WTC11 (cell line): ENCODE data around the gene KDF1. TPM values are rescaled to one million over a fixed set of nuclear protein-coding genes. Genes with fewer than 3 reads are reported as not detected.

Experiments
- ATAC-seq: fragments of 200-7000 bp; cut with Tn5 transposase; 2 replicates; pipeline ENCODE4 v1.10.0; 2021; ENCODE audit warnings: mild to moderate bottlenecking, moderate library complexity
- CTCF ChIA-PET: fragments of 300-600 bp; sonication (Branson Sonifier 250); formaldehyde crosslinking; loops from one replicate; lab custom pipeline; 2021; ENCODE audit warnings: antibody characterized with exemption; lab: Charles Lee
- POLR2A ChIA-PET: fragments of 350-600 bp; sonication (Branson Sonifier 250); formaldehyde crosslinking; loops from one replicate; lab custom pipeline; 2021; ENCODE audit warnings: antibody characterized with exemption; lab: Charles Lee
- DNase-seq: peaks from one replicate; pipeline ENCODE4 v3.0.0; 2021; ENCODE audit warnings: low spot score
- H3K27ac Mint-ChIP-seq: 2 replicates; pipeline ENCODE4 v1.8.0; 2021; ENCODE audit warnings: mixed read lengths
- H3K27me3 Mint-ChIP-seq: 2 replicates; pipeline ENCODE4 v1.8.0; 2021; ENCODE audit warnings: low read depth, mild to moderate bottlenecking, moderate library complexity, mixed read lengths
- H3K36me3 Mint-ChIP-seq: 2 replicates; pipeline ENCODE4 v1.8.0; 2021; ENCODE audit warnings: mixed read lengths
- H3K4me1 Mint-ChIP-seq: 2 replicates; pipeline ENCODE4 v1.8.0; 2022; ENCODE audit warnings: mixed read lengths
- H3K4me3 Mint-ChIP-seq: 2 replicates; pipeline ENCODE4 v1.8.0; 2021; ENCODE audit warnings: mild to moderate bottlenecking, moderate library complexity, mixed read lengths
- H3K9me3 Mint-ChIP-seq: 2 replicates; pipeline ENCODE4 v1.8.0; 2021; ENCODE audit warnings: mixed read lengths
- AFF4 ChIP-seq: sonication (generic); formaldehyde crosslinking; IDR thresholded peaks from 2 replicates; pipeline ENCODE4 v1.8.1; 2023; ENCODE audit warnings: mild to moderate bottlenecking, missing genetic modification reagents, borderline replicate concordance
- ESRRA ChIP-seq: sonication (generic); formaldehyde crosslinking; IDR thresholded peaks from 2 replicates; pipeline ENCODE4 v1.8.1; 2022; ENCODE audit warnings: mild to moderate bottlenecking, missing genetic modification reagents, borderline replicate concordance
- GABPB1 ChIP-seq: sonication (generic); formaldehyde crosslinking; IDR thresholded peaks from 2 replicates; pipeline ENCODE4 v1.8.1; 2023; ENCODE audit warnings: mild to moderate bottlenecking, missing genetic modification reagents
- NFATC4 ChIP-seq: fragments of 250-450 bp; sonication (Bioruptor Pico); IDR thresholded peaks from 2 replicates; pipeline ENCODE4 v1.9.0; 2021; ENCODE audit warnings: mild to moderate bottlenecking
- RORB ChIP-seq: fragments of 250-450 bp; sonication (Bioruptor Pico); IDR thresholded peaks from 2 replicates; pipeline ENCODE4 v1.9.0; 2021; ENCODE audit warnings: mild to moderate bottlenecking
- SMAD4 ChIP-seq: sonication (generic); formaldehyde crosslinking; IDR thresholded peaks from 2 replicates; pipeline ENCODE4 v1.8.0; 2022; ENCODE audit warnings: mild to moderate bottlenecking, missing genetic modification reagents
- STAT6 ChIP-seq: sonication (generic); formaldehyde crosslinking; conservative IDR thresholded peaks from 2 replicates; pipeline ENCODE4 v1.8.1; 2023; ENCODE audit warnings: mild to moderate bottlenecking, low read depth, missing genetic modification reagents, moderate library complexity
- ZNF263 ChIP-seq: sonication (generic); formaldehyde crosslinking; IDR thresholded peaks from 2 replicates; pipeline ENCODE4 v1.8.1; 2022; ENCODE audit warnings: low read depth, mild to moderate bottlenecking, moderate library complexity, missing genetic modification reagents
- ZNF396 ChIP-seq: fragments of 250-450 bp; sonication (Bioruptor Pico); IDR thresholded peaks from 2 replicates; pipeline ENCODE4 v1.8.0; 2021; ENCODE audit warnings: mild to moderate bottlenecking, moderate library complexity, borderline replicate concordance
- ZNF671 ChIP-seq: fragments of 250-450 bp; sonication (Bioruptor Pico); IDR thresholded peaks from 2 replicates; pipeline ENCODE4 v1.8.0; 2021; ENCODE audit warnings: mild to moderate bottlenecking
- total RNA-seq: library from RNA; stranded (reverse); gene quantifications from 3 replicates; pipeline ENCODE4 v1.2.3, GENCODE V29; 2021
- TF ChIP-seq, protein P1 (sequence below): sonication (generic); formaldehyde crosslinking; IDR thresholded peaks from 2 replicates; pipeline ENCODE4 v1.8.0; 2023; ENCODE audit warnings: mild to moderate bottlenecking, missing genetic modification reagents
- TF ChIP-seq, protein P2 (sequence below): sonication (generic); formaldehyde crosslinking; IDR thresholded peaks from 2 replicates; pipeline ENCODE4 v1.8.1; 2022; ENCODE audit warnings: low read depth, mild to moderate bottlenecking, moderate library complexity, missing genetic modification reagents, borderline replicate concordance
- TF ChIP-seq, protein P3 (sequence below): fragments of 200-600 bp; IDR thresholded peaks from 2 replicates; pipeline ENCODE4 v1.8.0; 2022; ENCODE audit warnings: antibody characterized with exemption

The KDF1 gene
- total RNA-seq, 1 experiment from 2014 or later: 19.0 TPM

DNA sequence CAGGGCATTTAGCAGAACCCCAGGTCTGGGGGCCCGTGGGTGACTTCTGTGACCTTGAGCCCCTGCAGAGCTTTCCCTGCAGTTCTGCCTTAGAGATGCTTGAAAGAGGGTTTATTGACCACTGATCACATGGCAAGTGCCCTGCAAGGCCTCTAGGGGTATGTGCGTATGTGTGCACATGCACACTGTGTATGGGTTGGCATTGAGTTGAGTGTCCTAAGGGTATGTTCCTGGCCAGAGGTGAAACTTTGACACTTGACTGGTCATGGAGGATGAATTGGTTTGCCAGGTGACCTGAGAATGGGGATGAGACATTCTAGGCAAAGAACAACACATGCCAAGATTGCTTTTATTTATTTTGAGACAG is 21.6 kb downstream of the KDF1 start (continued):
- TF ChIP-seq, protein P1, sequence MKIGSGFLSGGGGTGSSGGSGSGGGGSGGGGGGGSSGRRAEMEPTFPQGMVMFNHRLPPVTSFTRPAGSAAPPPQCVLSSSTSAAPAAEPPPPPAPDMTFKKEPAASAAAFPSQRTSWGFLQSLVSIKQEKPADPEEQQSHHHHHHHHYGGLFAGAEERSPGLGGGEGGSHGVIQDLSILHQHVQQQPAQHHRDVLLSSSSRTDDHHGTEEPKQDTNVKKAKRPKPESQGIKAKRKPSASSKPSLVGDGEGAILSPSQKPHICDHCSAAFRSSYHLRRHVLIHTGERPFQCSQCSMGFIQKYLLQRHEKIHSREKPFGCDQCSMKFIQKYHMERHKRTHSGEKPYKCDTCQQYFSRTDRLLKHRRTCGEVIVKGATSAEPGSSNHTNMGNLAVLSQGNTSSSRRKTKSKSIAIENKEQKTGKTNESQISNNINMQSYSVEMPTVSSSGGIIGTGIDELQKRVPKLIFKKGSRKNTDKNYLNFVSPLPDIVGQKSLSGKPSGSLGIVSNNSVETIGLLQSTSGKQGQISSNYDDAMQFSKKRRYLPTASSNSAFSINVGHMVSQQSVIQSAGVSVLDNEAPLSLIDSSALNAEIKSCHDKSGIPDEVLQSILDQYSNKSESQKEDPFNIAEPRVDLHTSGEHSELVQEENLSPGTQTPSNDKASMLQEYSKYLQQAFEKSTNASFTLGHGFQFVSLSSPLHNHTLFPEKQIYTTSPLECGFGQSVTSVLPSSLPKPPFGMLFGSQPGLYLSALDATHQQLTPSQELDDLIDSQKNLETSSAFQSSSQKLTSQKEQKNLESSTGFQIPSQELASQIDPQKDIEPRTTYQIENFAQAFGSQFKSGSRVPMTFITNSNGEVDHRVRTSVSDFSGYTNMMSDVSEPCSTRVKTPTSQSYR (CRISPR knock-in tag): no peak
- TF ChIP-seq SMAD4 (no peak), ZNF263 (no peak), NFATC4 (CRISPR knock-in tag) (no peak), STAT6 (no peak), ESRRA (CRISPR knock-in tag) (no peak), RORB (CRISPR knock-in tag) (no peak), ZNF671 (CRISPR knock-in tag) (no peak), AFF4 (CRISPR knock-in tag) (no peak)
- TF ChIP-seq, protein P2, sequence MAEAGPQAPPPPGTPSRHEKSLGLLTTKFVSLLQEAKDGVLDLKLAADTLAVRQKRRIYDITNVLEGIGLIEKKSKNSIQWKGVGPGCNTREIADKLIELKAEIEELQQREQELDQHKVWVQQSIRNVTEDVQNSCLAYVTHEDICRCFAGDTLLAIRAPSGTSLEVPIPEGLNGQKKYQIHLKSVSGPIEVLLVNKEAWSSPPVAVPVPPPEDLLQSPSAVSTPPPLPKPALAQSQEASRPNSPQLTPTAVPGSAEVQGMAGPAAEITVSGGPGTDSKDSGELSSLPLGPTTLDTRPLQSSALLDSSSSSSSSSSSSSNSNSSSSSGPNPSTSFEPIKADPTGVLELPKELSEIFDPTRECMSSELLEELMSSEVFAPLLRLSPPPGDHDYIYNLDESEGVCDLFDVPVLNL (CRISPR knock-in tag): no peak
- TF ChIP-seq, protein P3, sequence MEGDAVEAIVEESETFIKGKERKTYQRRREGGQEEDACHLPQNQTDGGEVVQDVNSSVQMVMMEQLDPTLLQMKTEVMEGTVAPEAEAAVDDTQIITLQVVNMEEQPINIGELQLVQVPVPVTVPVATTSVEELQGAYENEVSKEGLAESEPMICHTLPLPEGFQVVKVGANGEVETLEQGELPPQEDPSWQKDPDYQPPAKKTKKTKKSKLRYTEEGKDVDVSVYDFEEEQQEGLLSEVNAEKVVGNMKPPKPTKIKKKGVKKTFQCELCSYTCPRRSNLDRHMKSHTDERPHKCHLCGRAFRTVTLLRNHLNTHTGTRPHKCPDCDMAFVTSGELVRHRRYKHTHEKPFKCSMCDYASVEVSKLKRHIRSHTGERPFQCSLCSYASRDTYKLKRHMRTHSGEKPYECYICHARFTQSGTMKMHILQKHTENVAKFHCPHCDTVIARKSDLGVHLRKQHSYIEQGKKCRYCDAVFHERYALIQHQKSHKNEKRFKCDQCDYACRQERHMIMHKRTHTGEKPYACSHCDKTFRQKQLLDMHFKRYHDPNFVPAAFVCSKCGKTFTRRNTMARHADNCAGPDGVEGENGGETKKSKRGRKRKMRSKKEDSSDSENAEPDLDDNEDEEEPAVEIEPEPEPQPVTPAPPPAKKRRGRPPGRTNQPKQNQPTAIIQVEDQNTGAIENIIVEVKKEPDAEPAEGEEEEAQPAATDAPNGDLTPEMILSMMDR: no peak

DNA sequence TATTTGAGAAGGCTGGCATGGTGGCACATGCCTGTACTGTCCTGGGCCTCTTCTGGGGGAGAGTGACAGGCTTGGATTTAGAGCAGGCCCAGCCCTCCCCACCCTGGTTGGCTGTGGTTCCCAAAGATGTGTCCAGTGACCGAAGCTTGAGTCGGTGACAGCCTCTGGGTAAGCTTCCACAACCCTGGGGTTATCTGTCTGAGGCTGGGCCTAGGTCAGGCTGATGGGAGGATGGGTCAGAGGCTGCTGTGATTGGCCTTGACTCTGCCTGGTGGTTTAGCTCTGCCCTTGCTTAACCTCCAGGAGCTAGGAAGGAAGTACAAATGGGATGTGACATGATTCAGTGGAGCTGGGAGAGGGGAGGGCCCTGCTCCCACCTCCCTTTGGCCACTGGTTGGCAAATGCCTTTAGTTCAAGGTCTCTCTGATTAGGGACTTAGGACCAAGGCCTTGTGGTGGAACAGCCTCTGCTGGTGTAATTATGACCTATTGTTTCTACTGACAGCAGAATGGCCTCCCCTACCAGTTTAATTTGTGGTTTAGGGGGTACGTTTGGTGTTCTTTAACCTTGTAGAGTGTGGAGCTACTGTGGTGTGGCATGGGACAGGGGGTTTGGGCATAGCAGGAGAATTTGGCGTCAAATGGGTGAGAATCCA is 22.1 kb downstream of the KDF1 start:
- TF ChIP-seq GABPB1 (peak; percentile 73), ZNF396 (no peak)
- Mint-ChIP-seq H3K27ac (peak overlapping the region; percentile 72; the same call in 1 of the 2 replicates), H3K4me1 (no peaks in the 10 kb centered on the region; the same call in 1 of the 2 replicates), H3K36me3 (peaks cover 37% of the 10 kb centered on the region), H3K9me3 (no peaks in the 10 kb centered on the region), H3K4me3 (no peak overlapping the region), H3K27me3 (no peaks in the 10 kb centered on the region)
- ChIA-PET POLR2A (interaction anchor here (0.7 to 1.2 kb wide), 3 partner anchors 29 to 205 kb away, joined by 3 read pairs; partner anchors contain the start of gene GPN2), CTCF (no interaction called here)
- no peak for ATAC-seq
- no peak for DNase-seq
